GM20000 (cell line): Measurements from ENCODE around the gene CUEDC1.

Experiments used
- DNase-seq: peaks from one replicate; pipeline ENCODE4 v3.0.0; 2012; ENCODE audit warnings: low spot score
- TF ChIP-seq, protein P1 (sequence below): IDR thresholded peaks from 2 replicates; pipeline ENCODE4 v1.5.1; 2012; ENCODE audit warnings: mild to moderate bottlenecking, control low read depth; ENCODE audit errors: extremely low read depth, missing control alignments

The CUEDC1 gene

DNA sequence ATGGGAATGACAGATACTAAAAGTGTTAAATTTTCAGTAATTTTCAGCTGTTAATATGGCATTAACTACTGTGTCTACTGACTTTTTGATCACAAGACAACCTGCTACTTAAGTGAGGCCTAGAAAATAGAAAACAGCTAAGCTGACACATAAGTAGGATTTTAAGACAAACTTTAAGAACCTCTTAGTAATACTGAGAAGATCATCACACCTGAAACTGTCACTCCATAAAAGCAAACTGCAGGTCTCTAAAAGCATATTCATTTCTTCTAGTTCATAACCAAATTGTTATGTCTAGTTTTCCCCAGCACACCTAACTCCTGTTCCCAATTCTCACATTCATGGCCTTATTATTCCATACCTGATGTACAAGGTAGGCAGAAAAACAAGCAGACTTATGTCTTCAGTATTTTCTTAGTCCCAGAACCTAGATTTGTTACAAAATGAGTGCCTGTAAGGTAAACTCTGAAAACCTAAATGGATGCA, 43.8 kb upstream of the CUEDC1 start:
- no peak for DNase-seq
- TF ChIP-seq, protein P1, sequence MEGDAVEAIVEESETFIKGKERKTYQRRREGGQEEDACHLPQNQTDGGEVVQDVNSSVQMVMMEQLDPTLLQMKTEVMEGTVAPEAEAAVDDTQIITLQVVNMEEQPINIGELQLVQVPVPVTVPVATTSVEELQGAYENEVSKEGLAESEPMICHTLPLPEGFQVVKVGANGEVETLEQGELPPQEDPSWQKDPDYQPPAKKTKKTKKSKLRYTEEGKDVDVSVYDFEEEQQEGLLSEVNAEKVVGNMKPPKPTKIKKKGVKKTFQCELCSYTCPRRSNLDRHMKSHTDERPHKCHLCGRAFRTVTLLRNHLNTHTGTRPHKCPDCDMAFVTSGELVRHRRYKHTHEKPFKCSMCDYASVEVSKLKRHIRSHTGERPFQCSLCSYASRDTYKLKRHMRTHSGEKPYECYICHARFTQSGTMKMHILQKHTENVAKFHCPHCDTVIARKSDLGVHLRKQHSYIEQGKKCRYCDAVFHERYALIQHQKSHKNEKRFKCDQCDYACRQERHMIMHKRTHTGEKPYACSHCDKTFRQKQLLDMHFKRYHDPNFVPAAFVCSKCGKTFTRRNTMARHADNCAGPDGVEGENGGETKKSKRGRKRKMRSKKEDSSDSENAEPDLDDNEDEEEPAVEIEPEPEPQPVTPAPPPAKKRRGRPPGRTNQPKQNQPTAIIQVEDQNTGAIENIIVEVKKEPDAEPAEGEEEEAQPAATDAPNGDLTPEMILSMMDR, result no peak

DNA sequence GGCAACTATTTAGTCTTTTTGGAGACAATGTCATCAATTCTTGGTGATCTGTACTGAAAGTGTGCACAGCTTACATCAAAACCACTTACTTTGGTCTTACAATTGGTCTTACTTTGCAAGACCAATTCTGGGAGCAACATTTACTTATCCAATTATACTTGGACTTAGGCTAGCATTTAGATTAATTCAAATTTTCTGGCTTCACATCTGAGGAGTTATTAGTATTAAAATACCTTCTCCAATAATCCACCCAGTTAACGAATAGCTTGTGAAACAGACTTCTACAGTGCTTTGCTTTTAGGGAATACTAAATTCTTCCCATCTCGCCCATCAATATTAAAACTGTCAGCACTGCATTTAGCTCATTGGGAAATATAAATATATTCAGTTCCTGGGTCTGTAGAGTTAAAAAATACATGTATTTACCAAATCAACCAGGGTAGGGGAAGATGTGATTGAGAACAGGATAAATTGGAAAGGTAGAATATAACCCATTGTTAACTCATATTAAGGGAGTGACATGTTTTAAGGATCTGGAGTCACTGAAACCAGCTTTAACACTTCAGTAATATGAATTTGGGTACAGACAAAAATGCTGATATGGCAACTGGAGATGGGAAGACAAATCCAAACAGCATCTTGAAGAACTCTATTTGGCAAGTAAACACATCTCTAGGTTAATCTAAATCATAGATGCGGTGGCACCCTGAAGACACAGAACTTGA, 42.0 kb upstream of the CUEDC1 start:
- no peak for DNase-seq
- TF ChIP-seq, protein P1, result no peak

DNA sequence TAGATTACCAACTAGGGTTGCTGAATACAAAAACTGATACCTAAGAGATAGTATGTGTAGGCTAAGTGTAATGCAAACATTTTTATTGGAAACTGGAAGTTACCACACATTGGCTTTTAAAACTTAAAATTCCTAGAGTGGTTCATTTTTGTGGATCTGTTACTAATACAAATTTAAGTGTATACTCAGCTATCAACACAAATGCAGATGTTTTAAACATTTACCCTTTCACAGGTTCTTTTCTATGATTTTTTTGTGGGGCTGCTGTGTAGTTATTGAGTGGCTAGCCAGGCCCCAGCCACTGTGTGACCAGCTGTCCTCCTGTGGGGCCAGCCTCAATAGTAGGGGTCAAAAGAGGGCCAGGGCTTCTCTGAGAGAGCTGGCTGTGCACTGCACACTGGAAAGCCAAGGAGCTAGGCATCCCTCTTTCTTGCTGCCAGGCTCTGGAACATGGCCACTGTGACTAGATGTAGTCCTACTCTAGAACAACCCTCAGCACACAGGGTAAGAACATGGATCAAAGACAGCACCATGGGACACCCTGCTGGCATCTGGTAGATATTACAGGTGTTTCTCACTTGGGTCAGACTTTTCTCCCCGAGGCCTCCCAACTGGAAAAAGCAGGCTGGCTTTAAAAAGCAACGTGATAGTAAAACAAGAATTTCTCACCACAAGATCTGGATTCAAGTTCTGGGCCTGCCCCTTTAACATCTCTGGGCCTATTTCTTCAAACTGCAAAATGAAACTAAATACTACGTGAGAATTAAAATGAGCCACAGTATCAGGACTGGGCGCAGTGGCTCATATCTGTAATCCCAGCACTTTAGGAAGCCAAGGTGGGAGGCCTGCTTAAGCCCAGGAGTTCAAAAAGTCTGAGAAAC, 40.1 kb upstream of the CUEDC1 start:
- TF ChIP-seq, protein P1, result peak; percentile 37
- peak; percentile 65 for DNase-seq

DNA sequence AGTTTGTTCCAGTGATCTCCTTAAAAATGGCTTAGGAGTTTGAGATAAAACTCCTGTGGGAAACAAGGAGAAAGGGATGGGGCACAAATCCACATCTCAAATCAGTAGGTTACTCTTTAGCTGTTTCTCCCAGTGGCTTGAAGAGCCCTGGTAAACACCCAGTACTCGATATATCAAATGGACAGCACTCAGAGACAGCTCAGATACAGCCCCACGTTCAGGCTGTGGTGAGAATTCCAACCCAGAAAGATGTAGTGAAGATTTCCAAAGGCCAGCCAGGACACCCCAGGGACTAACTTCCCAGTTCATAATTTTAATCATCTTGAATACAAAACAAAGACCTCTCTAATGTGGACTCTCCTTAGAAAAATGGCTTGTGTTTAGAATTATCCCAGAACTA, 39.2 kb upstream of the CUEDC1 start:
- TF ChIP-seq, protein P1, result no peak
- no peak for DNase-seq

DNA sequence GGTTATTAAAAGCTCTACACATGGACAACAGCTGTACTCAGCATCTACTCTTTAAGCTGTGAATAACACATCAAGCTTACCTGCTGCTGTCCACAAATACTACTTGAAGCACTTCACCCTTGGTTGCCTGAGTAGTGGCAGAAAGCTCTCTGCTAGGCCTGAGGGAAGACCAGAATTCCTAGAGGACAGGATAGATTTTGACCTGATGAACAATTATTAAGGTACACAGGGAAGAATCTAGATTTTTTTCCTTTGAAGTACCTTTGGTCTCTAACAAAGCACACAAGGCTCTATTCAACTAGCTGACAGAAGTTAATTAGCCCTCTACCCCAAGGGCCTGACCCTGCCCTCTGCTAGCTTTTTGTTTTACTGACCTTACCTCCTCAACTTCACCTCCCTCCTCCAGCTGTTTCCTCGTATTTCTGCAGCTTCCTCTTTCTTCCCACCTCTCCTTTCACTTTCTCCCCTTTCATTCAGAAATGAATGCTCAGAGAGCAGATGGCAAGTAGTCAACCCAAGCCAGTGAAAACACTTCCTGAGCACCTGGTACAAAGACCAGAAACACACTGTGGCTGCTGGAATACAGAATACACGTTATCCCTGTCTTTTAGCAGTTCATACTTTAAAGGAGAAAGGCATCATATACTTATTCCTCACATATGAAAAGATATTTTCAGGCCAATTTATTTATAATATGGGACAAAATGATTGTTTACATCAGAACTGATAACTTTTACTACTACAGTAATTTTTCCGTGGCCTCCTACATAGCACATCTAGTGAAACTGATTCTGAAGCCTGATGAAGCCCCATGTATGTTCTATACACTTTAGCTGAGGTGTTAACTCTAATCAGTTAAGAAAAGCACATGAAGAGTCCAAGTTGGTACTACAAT, 38.5 kb upstream of the CUEDC1 start:
- DNase-seq, result peak; percentile 29

DNA sequence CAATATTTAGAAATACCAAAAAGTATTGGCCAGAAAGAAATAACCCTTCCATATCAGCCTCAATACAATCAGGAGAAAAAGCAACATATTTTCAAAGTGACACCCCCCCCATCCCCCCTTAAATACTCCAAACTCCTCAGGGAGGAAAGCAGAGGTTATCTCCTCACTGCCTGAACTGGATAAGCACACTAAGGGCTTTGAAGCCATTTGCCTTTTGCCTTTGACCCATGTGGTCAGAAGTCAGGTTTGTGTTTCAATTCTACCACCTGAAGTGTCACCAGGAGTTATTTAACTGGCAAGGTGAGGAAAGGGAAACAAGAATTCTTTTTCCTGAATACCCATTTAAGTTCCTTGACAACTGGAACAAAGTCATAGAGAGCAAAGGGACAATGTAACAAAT, 36.3 kb upstream of the CUEDC1 start:
- TF ChIP-seq, protein P1, result no peak
- no peak for DNase-seq

More for the DNA sequence above, 38.5 kb upstream of the CUEDC1 start:
- TF ChIP-seq, protein P1, result no peak
